AG04450 (cell line): ENCODE data around the gene PDE4D. TPM values are rescaled to one million over a fixed set of nuclear protein-coding genes. Genes with fewer than 3 reads are reported as not detected.

ENCODE experiments used
- CTCF ChIA-PET: fragments of 300-600, 350-600 bp; formaldehyde crosslinking; extraction: SDS; loops from one replicate; lab custom pipeline; 2022; ENCODE audit warnings: antibody characterized with exemption, inconsistent platforms; lab: Charles Lee
- POLR2A ChIA-PET: fragments of 350-600 bp; formaldehyde crosslinking; extraction: SDS; loops from one replicate; lab custom pipeline; 2021; ENCODE audit warnings: antibody characterized with exemption, inconsistent platforms; lab: Yijun Ruan, JAX
- DNase-seq: peaks from one replicate; pipeline ENCODE4 v3.0.0-alpha.2; 2011; ENCODE audit warnings: low read depth, low spot score
- H3K27ac ChIP-seq: one replicate; pipeline ENCODE4 v1.5.1; 2012; ENCODE audit warnings: low read depth, low read length, control low read depth
- H3K27me3 ChIP-seq: one replicate; pipeline ENCODE4 v1.6.0; 2012; ENCODE audit warnings: low read length; ENCODE audit not compliant: control insufficient read depth, insufficient read depth
- H3K4me3 ChIP-seq: 2 replicates; pipeline ENCODE4 v1.5.1; 2011; ENCODE audit warnings: mild to moderate bottlenecking, low read depth, low read length, control low read depth
- H3K9me3 ChIP-seq: 2 replicates; pipeline ENCODE4 v1.5.1; 2012; ENCODE audit warnings: low read length; ENCODE audit not compliant: control insufficient read depth, insufficient read depth
- polyA plus RNA-seq: library from polyadenylated mRNA; depleted of rRNA; stranded (reverse); fragments of >200 nt; gene quantifications from 2 replicates; pipeline ENCODE4 v1.2.3, GENCODE V29; 2011
- TF ChIP-seq, protein P1 (sequence below): IDR thresholded peaks from 2 replicates; pipeline ENCODE4 v1.5.1; 2011; ENCODE audit warnings: low read depth, low read length, control low read depth, inconsistent platforms

PDE4D gene
- polyA plus RNA-seq, 1 experiment = 12.0 TPM

DNA sequence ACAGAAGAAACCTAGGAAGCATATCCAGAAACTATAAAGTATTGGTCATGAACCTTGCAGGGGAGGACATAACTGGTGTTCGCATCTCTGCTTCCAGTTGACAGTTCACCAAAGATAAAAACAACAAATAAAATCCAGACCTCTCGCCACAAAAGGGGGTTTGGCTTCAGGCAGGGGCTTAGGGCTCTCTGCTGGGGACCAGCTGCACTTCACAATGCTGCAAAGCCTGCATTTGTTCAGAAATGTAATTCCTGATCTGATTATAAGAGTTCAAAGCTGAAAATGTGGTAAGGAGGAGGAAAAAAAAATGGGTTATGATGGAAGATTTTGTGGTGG lies 79.0 kb downstream of the PDE4D start:
- Histone ChIP-seq H3K27me3 (peaks cover under 1% of the 10 kb centered on the region), H3K27ac (no peak overlapping the region)
- CTCF ChIA-PET = interaction anchor here (0.5 to 2.6 kb wide), 10 partner anchors 8 to 854 kb away, joined by 3 to 14 read pairs (median 4); no protein-coding TSS in a partner anchor

DNA sequence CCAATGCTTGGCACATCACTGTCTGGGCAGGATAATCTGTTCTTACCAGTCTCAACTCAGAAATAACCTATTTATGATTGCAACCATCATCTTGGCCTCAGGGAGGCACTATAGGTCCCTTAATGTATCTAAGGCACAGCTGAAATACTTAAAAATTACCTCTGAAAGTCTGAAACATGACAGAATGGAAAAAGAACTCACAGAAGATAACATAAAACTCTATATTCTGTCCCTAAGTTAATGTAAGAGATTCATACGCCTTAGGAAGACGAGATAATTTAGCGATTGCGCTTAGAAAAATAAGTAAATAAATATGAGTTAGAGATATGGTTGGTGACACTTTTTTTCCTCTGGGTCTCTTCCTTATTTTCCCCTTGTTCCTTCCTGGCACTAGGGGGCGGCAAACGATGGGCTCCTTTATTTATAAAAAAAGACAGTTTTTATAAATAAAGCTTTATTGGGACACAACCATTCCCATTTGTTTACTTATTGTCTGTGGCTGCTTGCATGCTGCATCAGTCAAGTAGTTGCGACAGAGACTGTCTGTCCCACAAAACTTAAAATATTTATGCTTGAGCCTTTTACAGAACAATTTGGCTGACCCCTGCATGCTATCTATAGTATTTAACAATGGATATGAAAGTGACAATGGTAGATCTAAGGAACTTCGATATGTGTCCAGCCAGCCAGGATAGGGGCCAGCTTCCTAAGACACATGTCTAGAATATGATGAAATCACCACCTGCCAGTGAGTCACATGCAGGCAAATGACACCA lies 79.6 kb downstream of the PDE4D start:
- no peak overlapping the region for H3K4me3 ChIP-seq
- TF ChIP-seq, protein P1, sequence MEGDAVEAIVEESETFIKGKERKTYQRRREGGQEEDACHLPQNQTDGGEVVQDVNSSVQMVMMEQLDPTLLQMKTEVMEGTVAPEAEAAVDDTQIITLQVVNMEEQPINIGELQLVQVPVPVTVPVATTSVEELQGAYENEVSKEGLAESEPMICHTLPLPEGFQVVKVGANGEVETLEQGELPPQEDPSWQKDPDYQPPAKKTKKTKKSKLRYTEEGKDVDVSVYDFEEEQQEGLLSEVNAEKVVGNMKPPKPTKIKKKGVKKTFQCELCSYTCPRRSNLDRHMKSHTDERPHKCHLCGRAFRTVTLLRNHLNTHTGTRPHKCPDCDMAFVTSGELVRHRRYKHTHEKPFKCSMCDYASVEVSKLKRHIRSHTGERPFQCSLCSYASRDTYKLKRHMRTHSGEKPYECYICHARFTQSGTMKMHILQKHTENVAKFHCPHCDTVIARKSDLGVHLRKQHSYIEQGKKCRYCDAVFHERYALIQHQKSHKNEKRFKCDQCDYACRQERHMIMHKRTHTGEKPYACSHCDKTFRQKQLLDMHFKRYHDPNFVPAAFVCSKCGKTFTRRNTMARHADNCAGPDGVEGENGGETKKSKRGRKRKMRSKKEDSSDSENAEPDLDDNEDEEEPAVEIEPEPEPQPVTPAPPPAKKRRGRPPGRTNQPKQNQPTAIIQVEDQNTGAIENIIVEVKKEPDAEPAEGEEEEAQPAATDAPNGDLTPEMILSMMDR = peak; percentile 64
- H3K27ac ChIP-seq = no peak overlapping the region
- H3K27me3 ChIP-seq = no peaks in the 10 kb centered on the region
- ChIA-PET POLR2A (no interaction called here), CTCF (interaction anchor here (0.8 to 2.6 kb wide), 13 partner anchors 9 to 855 kb away, joined by 3 to 14 read pairs (median 4); no protein-coding TSS in a partner anchor)
- DNase-seq = no peak
- no peaks in the 10 kb centered on the region for H3K9me3 ChIP-seq

More for the DNA sequence above, 79.0 kb downstream of the PDE4D start:
- POLR2A ChIA-PET = no interaction called here
- TF ChIP-seq, protein P1 = no peak
- DNase-seq = no peak
- H3K4me3 ChIP-seq = no peak overlapping the region
- no peaks in the 10 kb centered on the region for H3K9me3 ChIP-seq

GRCh38 chr5:59810041-59810440 lies 83.5 kb downstream of the PDE4D start:
- ChIA-PET CTCF (interaction anchor here (0.5 to 3.1 kb wide), 47 partner anchors 8 to 890 kb away, joined by 3 to 49 read pairs (median 4); partner anchors contain the start of gene DEPDC1B), POLR2A (no interaction called here)
- DNase-seq = peak; percentile 55
- H3K9me3 ChIP-seq = no peaks in the 10 kb centered on the region
- no peak overlapping the region for H3K27ac ChIP-seq
- H3K4me3 ChIP-seq = 0 out of 2 replicates have a peak overlapping the region, but pooled peaks have one; percentile 7
- TF ChIP-seq, protein P1 = peak; percentile 93
- no peaks in the 10 kb centered on the region for H3K27me3 ChIP-seq

DNA sequence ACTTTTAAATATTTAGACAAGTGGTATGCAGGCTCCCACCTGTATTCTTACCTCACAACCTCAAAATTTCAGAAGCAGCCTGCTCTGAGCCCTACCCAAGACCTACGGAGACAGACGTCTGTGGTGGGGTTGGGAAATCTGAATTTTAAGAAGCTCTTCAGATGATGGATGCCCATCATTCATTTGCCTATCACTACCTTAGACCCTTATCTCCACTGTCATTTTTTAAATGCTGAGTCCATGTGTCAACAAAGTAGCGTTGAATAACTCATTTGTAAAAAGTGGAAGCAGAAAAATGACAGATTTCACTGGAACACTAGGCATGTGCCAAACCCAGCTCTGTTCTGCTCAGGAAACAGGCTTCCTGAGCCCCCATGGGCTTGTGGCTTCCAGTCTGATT lies 85.7 kb downstream of the PDE4D start:
- no peaks in the 10 kb centered on the region for H3K9me3 ChIP-seq
- ChIA-PET CTCF (interaction anchor here (0.9 to 1.5 kb wide), 9 partner anchors 15 to 861 kb away, joined by 3 to 6 read pairs (median 5); no protein-coding TSS in a partner anchor), POLR2A (no interaction called here)
- no peak overlapping the region for H3K27ac ChIP-seq
- DNase-seq = no peak
- no peak overlapping the region for H3K4me3 ChIP-seq
- no peaks in the 10 kb centered on the region for H3K27me3 ChIP-seq
- TF ChIP-seq, protein P1 = no peak

DNA sequence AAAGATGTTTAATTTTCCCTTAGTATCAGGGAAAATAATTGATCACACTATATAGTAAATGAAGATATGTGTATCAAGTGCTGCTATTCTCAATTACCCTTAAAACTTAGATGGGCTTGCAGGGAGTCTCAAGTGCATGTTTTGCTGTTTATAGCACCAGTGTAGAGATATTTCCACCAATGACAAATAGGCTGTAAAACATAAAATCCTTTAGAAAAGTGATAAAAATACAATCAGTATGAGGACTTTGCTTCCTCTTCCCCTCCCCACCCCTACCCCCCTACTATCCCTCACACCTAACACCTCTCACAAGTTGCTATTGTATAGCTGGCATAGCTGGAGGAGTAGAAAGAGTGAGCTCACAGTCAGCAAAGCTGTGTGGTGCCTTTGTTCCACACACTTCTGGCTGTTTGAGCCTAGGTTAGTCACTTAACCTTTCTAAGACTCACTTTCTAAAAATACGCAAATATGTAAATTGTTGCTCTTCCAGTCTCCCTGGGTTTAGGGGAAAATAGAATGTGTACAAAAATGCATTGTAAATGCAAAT lies 93.1 kb downstream of the PDE4D start:
- DNase-seq = no peak
- H3K9me3 ChIP-seq = no peaks in the 10 kb centered on the region
- CTCF ChIA-PET = interaction anchor here (0.6 to 2.9 kb wide), 19 partner anchors 10 to 1297 kb away, joined by 3 to 43 read pairs (median 4); no protein-coding TSS in a partner anchor
- H3K27ac ChIP-seq = no peak overlapping the region
- H3K4me3 ChIP-seq = no peak overlapping the region
- POLR2A ChIA-PET = no interaction called here
- TF ChIP-seq, protein P1 = no peak
- no peaks in the 10 kb centered on the region for H3K27me3 ChIP-seq
